ENCODE data around the gene CNTN1.

DNA sequence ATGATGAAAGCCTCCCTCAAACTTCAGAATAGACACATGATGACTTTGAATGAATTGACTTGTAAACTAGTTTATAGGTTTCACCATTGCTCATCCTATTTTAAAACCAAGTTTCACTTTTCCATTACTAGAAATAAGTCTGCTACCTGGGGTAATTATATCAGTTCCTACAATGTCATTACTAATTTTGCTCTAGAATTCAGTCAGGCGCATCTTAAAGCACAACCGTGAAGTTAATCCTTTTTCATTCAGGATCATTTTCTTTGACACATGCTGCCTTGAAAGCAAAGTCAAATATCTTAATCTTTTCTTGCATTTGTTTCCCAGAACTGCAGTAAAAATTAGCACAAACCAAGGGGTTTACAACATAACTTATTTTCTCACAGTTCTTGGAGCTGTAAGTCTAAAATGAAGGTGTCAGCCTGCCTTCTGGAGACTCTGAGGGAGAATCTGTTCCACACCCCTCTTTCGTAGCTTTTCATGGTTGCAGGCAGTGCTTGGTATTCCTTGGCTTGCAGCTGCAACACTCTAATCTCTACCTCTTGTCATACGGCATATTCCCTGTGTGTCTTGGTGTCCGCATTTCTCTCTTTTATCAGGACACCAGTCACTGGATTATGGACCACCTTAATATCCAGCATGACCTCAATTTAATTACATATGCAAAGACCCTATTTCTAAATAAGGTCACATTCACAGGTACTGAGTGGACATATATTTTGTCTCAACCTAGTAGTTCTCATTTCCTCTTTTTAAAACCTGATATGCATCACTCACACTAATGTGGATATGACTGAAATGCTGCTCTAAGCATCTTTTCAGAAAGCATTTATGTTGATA lies 381.6 kb downstream of the CNTN1 start:
- TF ChIP-seq POLR2A (IDR thresholded peaks at IDR 0.05): no peak
- TF ChIP-seq, protein P1, sequence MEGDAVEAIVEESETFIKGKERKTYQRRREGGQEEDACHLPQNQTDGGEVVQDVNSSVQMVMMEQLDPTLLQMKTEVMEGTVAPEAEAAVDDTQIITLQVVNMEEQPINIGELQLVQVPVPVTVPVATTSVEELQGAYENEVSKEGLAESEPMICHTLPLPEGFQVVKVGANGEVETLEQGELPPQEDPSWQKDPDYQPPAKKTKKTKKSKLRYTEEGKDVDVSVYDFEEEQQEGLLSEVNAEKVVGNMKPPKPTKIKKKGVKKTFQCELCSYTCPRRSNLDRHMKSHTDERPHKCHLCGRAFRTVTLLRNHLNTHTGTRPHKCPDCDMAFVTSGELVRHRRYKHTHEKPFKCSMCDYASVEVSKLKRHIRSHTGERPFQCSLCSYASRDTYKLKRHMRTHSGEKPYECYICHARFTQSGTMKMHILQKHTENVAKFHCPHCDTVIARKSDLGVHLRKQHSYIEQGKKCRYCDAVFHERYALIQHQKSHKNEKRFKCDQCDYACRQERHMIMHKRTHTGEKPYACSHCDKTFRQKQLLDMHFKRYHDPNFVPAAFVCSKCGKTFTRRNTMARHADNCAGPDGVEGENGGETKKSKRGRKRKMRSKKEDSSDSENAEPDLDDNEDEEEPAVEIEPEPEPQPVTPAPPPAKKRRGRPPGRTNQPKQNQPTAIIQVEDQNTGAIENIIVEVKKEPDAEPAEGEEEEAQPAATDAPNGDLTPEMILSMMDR (IDR thresholded peaks at IDR 0.05 in 8 of 11, conservative IDR thresholded peaks at IDR 0.05 in 3 of 11): no peak
- no peak for TF ChIP-seq POLR2AphosphoS5 (IDR thresholded peaks at IDR 0.05)
